SH-SY5Y (cell line): ENCODE measurements around the gene PLA2G6.

ENCODE experiments used
- GATA2 ChIP-seq: IDR thresholded peaks from 2 replicates; pipeline ENCODE4 v1.6.1; 2011; ENCODE audit warnings: mild to moderate bottlenecking, low read depth, low read length
- GATA3 ChIP-seq: IDR thresholded peaks from 2 replicates; pipeline ENCODE4 v1.6.1; 2011; ENCODE audit warnings: low read depth, mild to moderate bottlenecking, low read length, moderate library complexity

PLA2G6 gene

GRCh38 chr22:38220163-38220562, 38.5 kb upstream of the PLA2G6 start:
- TF ChIP-seq GATA2: no peak
- no peak for TF ChIP-seq GATA3

- no peak for TF ChIP-seq GATA2
- no peak for TF ChIP-seq GATA3
Measured at GRCh38 chr22:38219632-38220031, 38.0 kb upstream of the PLA2G6 start.

- TF ChIP-seq GATA2 (no peak), GATA3 (no peak)
Measured at GRCh38 chr22:38218661-38219622, 37.3 kb upstream of the PLA2G6 start.

- TF ChIP-seq GATA2: no peak
- no peak for TF ChIP-seq GATA3
Measured at GRCh38 chr22:38215156-38216038, 33.8 kb upstream of the PLA2G6 start.

- TF ChIP-seq GATA2: no peak
- no peak for TF ChIP-seq GATA3
Measured at GRCh38 chr22:38214302-38215056, 32.8 kb upstream of the PLA2G6 start.

- TF ChIP-seq GATA3: no peak
- no peak for TF ChIP-seq GATA2
Measured at GRCh38 chr22:38213990-38214301, 32.3 kb upstream of the PLA2G6 start.

- TF ChIP-seq GATA3 (no peak), GATA2 (no peak)
Measured at GRCh38 chr22:38213319-38213989, 31.8 kb upstream of the PLA2G6 start.

GRCh38 chr22:38212442-38212841, 30.8 kb upstream of the PLA2G6 start:
- TF ChIP-seq GATA2 (no peak), GATA3 (no peak)

- no peak for TF ChIP-seq GATA2
- TF ChIP-seq GATA3: no peak
Measured at GRCh38 chr22:38211556-38211955, 29.9 kb upstream of the PLA2G6 start.

GRCh38 chr22:38208551-38208968, 26.9 kb upstream of the PLA2G6 start:
- no peak for TF ChIP-seq GATA3
- no peak for TF ChIP-seq GATA2

GRCh38 chr22:38207898-38208432, 26.3 kb upstream of the PLA2G6 start:
- TF ChIP-seq GATA3: no peak

GRCh38 chr22:38205261-38206128, 23.9 kb upstream of the PLA2G6 start:
- TF ChIP-seq GATA2 (no peak), GATA3 (no peak)

- TF ChIP-seq GATA2: no peak
- no peak for TF ChIP-seq GATA3
Measured at GRCh38 chr22:38204784-38205183, 23.2 kb upstream of the PLA2G6 start.
